ENCODE measurements around the gene LTC4S. TPM values are rescaled to one million over a fixed set of nuclear protein-coding genes. Genes with fewer than 3 reads are reported as not detected.

LTC4S gene
- total and polyA plus RNA-seq, 9 of the 15 experiments (the other 6 are each of a cell fraction or from before 2014, with no cell fraction given) = 0.17 to 0.77 (median 0.75) TPM; not detected in 6

DNA sequence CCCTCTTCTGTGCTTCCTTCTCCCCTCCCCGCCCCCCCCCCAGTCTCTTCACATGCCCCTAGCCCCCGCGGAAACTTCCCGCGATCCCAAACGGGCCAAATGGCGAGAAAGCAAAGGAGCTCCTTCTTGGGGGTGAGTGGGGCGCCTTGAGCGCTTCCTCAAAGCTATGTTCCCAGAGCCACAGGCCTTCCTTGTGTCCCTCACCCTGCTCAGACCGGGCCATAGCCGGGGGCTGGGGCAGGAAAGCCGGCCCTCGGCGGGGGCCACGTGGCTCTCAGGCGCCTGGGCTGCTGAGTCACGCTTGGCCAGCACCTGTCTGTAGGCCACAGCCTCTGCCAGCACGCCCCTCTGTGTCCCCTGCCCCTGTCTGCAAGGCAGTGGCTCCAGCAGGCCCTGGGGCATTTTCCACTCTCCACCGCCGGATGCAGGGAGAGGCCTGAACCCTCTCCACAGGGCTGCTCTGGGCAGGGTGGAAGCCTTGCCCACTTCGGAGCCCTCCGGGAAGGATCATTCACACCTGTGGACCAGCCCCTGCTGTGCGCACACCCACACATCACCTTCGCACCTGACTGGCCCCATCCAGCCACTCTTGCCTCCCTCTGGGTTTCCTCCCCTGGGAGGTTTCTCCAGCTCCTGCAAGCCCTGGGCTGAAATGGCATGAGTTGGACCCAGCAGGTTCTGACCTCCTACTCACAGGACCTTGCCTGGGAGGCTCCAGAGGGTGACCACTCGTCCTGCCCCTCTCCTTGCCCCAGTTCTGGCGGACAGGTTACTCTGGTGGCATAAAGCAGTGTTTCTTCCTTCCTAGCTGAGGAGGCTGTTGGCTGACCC is 25.7 kb downstream of the LTC4S start (continued):
- no peak for TF ChIP-seq ZNF436 (CRISPR knock-in tag; IDR thresholded peaks at IDR 0.05)
- TF ChIP-seq MCM5 (IDR thresholded peaks at IDR 0.05; ENCODE audit: low read depth) = no peak
- TF ChIP-seq HOXB6 (CRISPR knock-in tag; IDR thresholded peaks at IDR 0.05; ENCODE audit: borderline replicate concordance) = peak; percentile 46; the same call in 1 of the 2 replicates
- TF ChIP-seq HIVEP1 (CRISPR knock-in tag; IDR thresholded peaks at IDR 0.05) = peak; percentile 84
- no peak for TF ChIP-seq CAMTA2 (CRISPR knock-in tag; conservative IDR thresholded peaks at IDR 0.05)
- TF ChIP-seq XRCC3 (IDR thresholded peaks at IDR 0.05) = no peak
- TF ChIP-seq ZBTB1 (CRISPR knock-in tag; IDR thresholded peaks at IDR 0.05; ENCODE audit: borderline replicate concordance, low read depth) = no peak
- no peak for TF ChIP-seq RFX5 (IDR thresholded peaks at IDR 0.05; ENCODE audit: low read depth, low read length)
- TF ChIP-seq ZNF76 (CRISPR knock-in tag; IDR thresholded peaks at IDR 0.05; ENCODE audit: borderline replicate concordance) = peak; percentile 95
- peak; percentile 89 for TF ChIP-seq ZNF584 (CRISPR knock-in tag; IDR thresholded peaks at IDR 0.05; ENCODE audit: low read depth)
- TF ChIP-seq ZNF140 (CRISPR knock-in tag; IDR thresholded peaks at IDR 0.05) = peak; percentile 74; the same call in 1 of the 2 replicates
- TF ChIP-seq EGR1 (conservative IDR thresholded peaks at IDR 0.05) = no peak
- TF ChIP-seq, protein P1, sequence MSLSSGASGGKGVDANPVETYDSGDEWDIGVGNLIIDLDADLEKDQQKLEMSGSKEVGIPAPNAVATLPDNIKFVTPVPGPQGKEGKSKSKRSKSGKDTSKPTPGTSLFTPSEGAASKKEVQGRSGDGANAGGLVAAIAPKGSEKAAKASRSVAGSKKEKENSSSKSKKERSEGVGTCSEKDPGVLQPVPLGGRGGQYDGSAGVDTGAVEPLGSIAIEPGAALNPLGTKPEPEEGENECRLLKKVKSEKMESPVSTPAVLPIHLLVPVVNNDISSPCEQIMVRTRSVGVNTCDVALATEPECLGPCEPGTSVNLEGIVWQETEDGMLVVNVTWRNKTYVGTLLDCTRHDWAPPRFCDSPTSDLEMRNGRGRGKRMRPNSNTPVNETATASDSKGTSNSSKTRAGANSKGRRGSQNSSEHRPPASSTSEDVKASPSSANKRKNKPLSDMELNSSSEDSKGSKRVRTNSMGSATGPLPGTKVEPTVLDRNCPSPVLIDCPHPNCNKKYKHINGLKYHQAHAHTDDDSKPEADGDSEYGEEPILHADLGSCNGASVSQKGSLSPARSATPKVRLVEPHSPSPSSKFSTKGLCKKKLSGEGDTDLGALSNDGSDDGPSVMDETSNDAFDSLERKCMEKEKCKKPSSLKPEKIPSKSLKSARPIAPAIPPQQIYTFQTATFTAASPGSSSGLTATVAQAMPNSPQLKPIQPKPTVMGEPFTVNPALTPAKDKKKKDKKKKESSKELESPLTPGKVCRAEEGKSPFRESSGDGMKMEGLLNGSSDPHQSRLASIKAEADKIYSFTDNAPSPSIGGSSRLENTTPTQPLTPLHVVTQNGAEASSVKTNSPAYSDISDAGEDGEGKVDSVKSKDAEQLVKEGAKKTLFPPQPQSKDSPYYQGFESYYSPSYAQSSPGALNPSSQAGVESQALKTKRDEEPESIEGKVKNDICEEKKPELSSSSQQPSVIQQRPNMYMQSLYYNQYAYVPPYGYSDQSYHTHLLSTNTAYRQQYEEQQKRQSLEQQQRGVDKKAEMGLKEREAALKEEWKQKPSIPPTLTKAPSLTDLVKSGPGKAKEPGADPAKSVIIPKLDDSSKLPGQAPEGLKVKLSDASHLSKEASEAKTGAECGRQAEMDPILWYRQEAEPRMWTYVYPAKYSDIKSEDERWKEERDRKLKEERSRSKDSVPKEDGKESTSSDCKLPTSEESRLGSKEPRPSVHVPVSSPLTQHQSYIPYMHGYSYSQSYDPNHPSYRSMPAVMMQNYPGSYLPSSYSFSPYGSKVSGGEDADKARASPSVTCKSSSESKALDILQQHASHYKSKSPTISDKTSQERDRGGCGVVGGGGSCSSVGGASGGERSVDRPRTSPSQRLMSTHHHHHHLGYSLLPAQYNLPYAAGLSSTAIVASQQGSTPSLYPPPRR (CRISPR knock-in tag; IDR thresholded peaks at IDR 0.05; ENCODE audit: borderline replicate concordance) = no peak

Data from K562 (cell line).